Posterior vena cava (tissue), 2 donors: ENCODE data around the gene TPSG1. TPM values are rescaled to one million over a fixed set of nuclear protein-coding genes. Genes with fewer than 3 reads are reported as not detected.
"Not testable (repeated sequence)": the region's sequence is repeated elsewhere in the genome, so short reads cannot be mapped to it uniquely, and the experiment has no call there.

Experiments
- DNase-seq: peaks from one replicate; pipeline ENCODE4 v3.0.0-alpha.2; 2020; ENCODE audit warnings: low spot score
- intact Hi-C, 2 donors: fragments of 100-400 bp; cut with DNase I; formaldehyde crosslinking; loops; one replicate each; pipeline versions ENCODE4 v1.14.1 to v1.14.2; 2022 to 2023
- total RNA-seq, 2 donors: library from RNA; stranded (reverse); fragmentation: NEBNext Ultra II Directional; extraction: Animal tissue kit (Norgen Biotek cat#: 25700); gene quantifications; one replicate each; pipeline ENCODE4 v1.2.1, GENCODE V29; 2021
- donor health status: DM: yes; HTN: yes; CAD: no.
- donor health status: DM: yes; HTN: yes; CAD: no.

TPSG1 gene
- total RNA-seq, 2 donors from 2014 or later: 0.52 to 1.3 TPM

- DNase-seq: no peak
- intact Hi-C loops: no loop called here
Measured at GRCh38 chr16:1237990-1238389, 12.9 kb upstream of the TPSG1 start.

DNA sequence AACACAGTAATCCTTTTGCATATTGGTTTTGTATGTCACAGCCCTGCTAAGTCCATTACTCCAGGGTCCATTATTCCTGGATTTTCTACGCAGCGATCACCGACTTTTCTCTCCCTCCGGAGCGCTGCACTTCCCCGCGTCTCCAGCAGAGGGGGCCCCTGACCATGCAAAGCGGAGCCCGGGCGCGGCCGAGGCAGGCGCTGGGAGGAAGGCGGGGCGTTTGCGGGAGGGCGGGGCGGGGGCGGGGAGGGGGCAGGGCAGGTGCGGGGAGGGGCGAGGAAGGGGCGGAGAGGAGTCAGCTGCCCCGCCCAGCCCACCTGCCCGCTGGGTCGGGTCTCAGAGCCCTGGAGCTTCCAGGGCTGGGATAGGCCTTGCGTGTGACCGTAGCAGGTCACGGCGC is 11.6 kb upstream of the TPSG1 start:
- intact Hi-C loops, DNase-seq: not testable (repeated sequence)

- DNase-seq, intact Hi-C loops: not testable (repeated sequence)
Measured at GRCh38 chr16:1232049-1232748, 7.1 kb upstream of the TPSG1 start.

- DNase-seq, intact Hi-C loops: not testable (repeated sequence)
Measured at GRCh38 chr16:1231301-1231700, 6.2 kb upstream of the TPSG1 start.

GRCh38 chr16:1230471-1231212 is 5.6 kb upstream of the TPSG1 start:
- intact Hi-C loops, DNase-seq: not testable (repeated sequence)

- DNase-seq, intact Hi-C loops: not testable (repeated sequence)
Measured at GRCh38 chr16:1230084-1230470, 5.0 kb upstream of the TPSG1 start, which contains the start of gene TPSB2. Gene TPSB2 (minus strand): TSS chr16:1230184. CDS start chr16:1229951, 233 bp downstream.

DNA sequence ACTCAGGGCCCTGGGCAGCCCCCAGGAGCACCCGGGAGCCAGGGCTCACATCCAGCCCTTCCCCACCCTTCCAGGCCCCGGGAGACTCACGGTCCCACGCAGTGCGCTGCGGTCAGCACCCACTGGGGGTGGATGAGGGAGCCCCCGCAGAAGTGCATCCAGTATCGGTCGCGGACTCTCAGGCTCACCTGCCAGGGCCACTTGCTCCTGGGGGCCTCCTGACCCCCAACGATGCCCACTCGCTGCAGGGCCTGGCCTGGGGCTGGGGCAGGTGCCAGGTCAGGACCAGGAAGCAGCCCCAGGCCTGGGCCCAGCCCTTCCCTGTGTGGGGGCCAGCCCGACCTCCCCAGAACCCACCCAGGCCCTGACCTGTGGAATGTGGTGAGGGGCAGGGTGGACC is 4.4 kb upstream of the TPSG1 start:
- intact Hi-C loops, DNase-seq: not testable (repeated sequence)

DNA sequence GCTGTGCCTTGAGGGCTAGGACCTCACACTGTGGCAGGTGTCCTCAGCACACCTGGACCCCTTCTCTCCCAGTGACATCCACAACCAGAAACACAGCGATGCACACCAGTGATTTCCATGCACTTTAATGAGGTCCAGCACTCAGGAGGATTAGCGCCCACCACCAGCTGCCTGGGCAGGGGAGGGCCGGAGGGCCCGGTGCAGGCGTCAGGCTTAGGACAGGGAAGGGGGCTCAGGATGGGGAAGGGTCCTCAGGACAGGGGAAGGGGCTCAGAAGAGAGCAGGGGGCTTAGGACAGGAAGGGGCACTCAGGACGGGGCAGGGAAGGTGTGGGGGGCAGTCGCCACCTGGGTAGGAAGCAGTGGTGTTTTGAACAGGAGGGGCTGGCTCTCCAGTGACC is 3.2 kb upstream of the TPSG1 start:
- not testable (repeated sequence) for DNase-seq

DNA sequence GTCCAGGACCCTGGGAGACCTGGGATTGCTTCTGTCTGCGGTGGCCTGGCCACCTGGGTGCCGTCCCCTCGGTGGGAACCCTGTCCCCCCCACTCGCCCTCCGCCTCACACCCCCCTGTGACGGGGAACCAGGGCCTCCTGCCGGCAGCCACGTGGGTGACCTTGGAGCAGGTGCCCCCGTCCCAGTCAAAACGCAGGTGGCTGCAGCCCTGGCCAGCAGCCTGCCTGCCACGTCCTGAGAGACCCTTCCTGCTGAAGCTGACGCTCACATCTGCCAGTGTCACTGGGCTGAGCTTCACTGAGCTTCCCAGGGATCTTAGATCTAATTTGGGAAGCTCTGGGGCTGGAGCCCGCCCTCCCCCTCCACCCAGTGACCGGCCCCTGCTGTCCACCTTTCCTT is 1.6 kb upstream of the TPSG1 start:
- intact Hi-C loops, DNase-seq: not testable (repeated sequence)

More for the DNA sequence above, 3.2 kb upstream of the TPSG1 start:
- intact Hi-C loops: not testable (repeated sequence)

- DNase-seq, intact Hi-C loops: not testable (repeated sequence)
Measured at GRCh38 chr16:1225728-1226311, 752 bp upstream of the TPSG1 start.

GRCh38 chr16:1224558-1224957 is 510 bp downstream of the TPSG1 start:
- DNase-seq: no peak
- intact Hi-C loops: no loop called here

GRCh38 chr16:1223355-1224214 is 1.5 kb downstream of the TPSG1 start:
- intact Hi-C loops: no loop called here
- DNase-seq: no peak

DNA sequence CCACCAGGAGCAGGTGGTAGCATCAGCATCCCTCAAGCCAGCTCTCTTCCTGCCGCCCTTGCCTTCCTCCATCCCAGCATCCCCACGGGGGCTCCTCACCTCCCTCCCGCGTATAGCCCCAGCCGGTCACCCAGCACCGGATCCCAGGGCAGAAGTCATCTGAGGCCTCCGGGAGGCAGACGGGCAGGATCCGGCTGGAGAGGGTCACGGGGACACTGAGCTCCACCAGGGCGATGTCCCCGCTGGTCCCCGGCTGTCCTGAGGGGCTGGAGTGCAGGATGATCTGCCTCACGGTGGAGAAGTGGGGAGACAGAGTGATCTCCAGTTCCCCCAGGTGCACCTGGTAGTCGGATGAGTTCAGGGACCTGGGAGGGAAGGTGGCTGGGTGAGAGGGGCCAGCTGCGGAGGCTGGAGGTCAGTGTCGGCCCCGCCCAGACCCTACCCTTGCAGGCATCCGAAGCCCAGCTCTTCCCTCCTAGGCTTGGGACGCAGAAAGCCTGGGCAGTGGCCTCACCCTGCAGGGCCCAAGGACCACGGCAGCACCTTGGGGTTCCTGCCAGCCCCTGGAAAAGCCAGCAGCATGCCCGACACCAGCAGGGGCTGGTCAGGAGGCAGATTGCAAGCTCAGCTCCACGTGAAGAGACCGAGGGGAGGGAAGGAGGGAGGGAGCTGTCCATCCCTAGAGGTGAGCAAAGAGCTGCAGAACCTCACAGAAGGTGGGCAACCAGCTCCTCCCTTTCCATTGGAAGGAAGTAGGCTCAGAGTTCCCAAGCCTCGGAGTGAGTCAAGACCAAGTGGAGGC is 2.3 kb downstream of the TPSG1 start:
- intact Hi-C loops: no loop called here
- DNase-seq: no peak

DNA sequence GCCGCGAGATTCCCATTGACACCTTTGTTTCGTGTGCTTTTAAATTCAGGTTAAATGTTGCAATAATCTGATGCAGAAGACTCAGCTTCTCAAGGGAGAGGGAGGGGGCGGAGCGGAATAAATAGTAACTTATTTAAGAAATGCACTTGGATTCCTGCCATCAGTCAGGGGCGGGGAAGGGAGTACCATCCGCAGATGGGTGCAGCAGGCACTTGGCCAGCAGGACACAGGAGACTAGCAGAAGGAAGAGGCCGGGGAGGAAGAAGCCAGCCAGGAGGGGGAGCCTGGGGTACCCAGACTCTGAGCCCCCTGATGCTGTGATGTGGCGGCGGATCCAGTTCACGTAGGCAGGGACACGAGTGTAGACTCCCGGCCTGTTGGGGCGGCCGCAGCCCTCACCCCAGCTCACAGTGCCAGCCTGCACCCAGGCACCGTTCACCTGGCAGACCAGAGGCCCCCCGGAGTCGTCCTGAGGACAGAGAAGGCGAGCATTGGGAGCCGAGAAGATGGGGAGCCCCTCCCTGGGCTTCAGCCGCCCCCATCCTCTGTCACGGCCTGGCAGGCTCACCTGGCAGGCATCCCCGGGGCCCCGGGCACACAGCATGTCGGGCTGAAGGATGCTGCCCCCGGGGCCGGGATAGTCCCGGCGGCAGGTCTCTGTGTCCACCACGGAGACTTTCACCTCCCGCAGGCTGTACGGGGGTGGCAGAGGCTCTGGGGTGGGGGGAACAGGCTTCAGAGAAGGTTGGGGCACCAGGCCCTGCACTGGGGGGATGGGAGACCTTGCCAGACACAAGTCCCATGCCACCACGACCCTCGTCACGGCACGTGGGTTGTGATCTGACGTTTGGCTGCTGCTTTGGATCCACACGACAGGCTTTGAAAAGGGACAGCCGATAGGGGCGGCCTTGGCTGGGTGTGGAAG is 3.2 kb downstream of the TPSG1 start:
- intact Hi-C loops: no loop called here
- DNase-seq: no peak

GRCh38 chr16:1220841-1221627 is 4.0 kb downstream of the TPSG1 start:
- DNase-seq: no peak
- intact Hi-C loops: no loop called here

- intact Hi-C loops: no loop called here
- no peak for DNase-seq
Measured at GRCh38 chr16:1220098-1220728, 4.9 kb downstream of the TPSG1 start.
